Occipital lobe (tissue), 2 donors: ENCODE data around the gene RABL6. TPM values are rescaled to one million over a fixed set of nuclear protein-coding genes. Genes with fewer than 3 reads are reported as not detected.
"Not testable (repeated sequence)": the region's sequence is repeated elsewhere in the genome, so short reads cannot be mapped to it uniquely, and the experiment has no call there.

Experiments
- DNase-seq: peaks from one replicate; lab custom pipeline; 2025; lab: John Stamatoyannopoulos, UW
- total RNA-seq: library from RNA; depleted of rRNA; stranded (reverse); fragments of >200 nt; gene quantifications from one replicate; pipeline ENCODE4 v1.2.3, GENCODE V29; 2014

Gene RABL6
- total RNA-seq, 1 donor from 2014 or later, result 38.2 TPM

DNA sequence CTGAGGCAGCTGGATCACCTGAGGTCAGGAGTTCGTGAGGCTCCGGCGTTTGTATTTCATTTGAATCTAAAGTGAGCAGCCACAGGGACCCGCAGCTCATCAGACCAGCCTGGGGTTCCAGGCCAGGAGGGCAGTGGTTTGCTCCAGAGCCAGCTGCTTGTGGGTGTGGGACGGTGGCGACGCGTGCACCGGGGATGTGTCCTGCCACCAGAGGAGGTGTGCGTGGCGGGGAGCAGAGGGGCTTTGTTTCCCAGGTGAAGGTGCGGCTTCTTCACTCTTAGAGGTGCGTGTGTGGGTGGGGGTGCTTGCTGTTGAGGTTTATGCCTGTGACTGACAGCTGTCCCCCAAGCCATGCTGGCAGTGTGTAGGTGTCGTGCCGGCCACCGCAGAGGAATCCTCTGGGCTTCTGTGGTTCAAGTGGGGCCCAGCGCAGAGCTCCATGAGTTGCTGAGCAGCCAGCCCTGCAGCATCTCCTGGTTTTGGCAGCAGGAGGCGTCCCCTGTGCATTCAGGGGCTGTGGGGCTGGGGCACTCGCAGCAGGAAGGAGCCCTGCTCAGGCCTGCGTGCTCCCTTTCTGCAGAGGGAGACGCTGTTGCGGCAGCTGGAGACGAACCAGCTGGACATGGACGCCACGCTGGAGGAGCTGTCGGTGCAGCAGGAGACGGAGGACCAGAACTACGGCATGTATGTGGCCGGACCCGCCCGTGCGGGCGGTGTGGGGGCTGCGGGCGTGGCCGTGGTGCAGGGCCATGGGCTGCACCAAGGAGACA is 27.6 kb downstream of the RABL6 start:
- no peak for DNase-seq

DNA sequence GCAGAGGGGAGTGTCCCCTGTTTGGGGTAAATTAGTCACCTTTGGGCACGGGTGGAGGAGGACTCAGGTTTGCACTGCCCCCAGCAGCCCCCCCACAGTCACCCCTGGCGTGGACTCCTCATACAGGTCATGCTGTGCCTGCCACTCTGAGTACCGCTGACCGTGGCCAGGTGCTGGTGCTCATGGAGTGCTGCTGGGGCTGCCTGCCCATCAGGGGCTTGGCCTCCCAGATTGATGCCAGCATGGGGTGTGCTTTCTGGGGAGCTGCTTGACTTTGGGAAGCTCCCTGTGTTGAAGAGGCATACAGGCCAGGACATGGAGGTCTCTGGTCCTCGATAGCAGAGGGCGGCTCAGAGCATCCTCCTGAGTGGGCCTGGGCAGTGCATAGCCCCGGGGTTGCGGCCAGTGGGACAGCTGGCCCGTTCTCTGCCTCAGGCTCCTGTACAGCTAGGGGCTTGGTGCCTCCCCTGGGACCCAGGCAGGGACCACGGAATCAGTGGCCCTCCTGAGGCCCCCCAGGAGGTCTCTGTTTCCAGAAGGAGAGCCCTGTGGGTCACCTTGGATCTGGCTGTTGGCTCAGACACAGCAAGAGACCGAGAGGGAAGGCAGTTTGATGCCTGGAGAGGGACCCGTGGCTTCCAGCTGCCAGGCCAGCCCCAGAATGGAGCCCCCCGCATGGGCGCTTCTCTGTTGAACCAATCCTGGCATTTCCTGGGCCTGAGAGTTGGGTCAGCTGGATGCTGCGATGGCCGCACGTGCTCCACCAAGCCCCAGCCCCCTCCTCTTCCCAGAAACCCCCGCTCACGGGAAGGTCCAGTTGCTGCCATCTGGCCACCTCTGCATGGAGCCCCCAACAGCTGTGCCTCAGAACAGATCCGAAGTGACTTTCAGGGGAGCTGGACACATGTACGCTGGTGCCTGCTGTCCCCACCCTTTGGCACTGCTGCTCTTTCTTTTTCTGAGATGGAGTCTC is 28.5 kb downstream of the RABL6 start:
- DNase-seq, result no peak

DNA sequence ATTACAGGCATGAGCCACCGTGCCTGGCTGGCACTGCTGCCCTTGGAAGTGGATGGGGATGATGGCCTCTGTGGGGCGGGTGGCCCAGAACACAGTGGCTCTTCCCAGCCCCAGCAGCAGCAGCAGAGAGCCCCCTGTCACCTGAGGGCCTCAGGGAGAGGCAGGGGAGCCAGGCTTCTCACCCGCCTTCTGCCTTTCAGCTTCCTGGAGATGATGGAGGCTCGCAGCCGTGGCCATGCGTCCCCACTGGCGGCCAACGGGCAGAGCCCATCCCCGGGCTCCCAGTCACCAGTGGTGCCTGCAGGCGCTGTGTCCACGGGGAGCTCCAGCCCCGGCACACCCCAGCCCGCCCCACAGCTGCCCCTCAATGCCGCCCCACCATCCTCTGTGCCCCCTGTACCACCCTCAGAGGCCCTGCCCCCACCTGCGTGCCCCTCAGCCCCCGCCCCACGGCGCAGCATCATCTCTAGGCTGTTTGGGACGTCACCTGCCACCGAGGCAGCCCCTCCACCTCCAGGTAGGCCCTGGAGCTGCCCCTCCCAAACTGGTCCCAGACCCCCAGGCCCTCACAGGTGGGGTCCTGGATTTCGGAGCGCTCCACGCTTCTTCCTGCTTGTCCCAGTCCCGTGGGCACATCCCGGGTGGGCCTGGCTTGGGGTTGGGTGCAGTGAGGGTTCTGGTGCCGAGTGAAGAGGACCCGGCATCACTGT is 29.6 kb downstream of the RABL6 start:
- DNase-seq, result no peak

DNA sequence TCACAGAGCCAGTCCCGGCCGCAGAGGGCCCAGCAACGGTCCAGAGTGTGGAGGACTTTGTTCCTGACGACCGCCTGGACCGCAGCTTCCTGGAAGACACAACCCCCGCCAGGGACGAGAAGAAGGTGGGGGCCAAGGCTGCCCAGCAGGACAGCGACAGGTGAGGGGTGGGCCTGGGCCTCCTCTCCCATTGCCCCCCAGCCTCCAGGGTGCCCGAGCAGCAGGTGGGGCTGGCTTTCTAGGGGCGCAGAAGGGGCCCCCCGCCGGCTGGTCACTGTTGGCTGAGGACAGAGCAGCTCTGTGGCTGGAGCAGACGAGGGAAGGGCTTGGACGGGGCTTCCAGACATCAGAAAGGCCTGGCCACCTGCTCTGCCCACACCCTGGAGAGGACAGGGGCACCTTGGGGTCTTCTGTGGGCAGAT is 30.1 kb downstream of the RABL6 start:
- not testable (repeated sequence) for DNase-seq

DNA sequence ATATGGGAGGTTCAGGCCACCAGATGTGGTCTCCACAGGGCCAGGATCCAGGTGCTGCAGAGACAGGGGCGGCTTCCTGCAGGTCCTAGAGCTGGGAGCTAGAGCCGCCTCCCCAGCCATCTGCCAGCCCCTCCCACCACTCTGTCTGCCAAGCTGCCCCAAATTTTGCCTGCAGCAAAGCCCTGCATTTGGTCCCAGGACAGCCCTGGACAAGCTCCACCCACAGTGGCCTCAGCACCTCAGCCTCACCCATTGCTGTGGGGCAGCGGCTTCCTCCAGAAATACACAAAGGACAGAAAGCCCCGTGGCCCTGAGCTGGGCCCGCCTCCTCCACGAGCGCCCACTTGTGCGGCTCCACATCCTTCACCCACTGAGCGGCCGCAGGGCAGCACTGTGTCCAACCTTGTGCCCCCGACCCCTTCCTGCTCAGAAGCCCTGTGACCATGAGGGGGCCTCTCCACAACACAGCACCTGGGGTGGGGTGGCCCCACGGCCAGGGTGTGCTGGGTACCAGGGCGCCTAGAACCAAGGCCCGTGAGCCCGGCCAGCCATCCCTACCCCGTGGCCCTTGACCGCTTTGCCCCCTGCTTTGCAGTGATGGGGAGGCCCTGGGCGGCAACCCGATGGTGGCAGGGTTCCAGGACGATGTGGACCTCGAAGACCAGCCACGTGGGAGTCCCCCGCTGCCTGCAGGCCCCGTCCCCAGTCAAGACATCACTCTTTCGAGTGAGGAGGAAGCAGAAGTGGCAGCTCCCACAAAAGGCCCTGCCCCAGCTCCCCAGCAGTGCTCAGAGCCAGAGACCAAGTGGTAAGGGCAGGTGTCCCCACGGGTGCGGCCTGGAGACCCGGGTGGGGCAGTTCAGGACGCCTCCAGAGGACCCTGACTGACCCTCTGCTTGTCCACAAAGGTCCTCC is 30.8 kb downstream of the RABL6 start:
- DNase-seq, result no peak

DNA sequence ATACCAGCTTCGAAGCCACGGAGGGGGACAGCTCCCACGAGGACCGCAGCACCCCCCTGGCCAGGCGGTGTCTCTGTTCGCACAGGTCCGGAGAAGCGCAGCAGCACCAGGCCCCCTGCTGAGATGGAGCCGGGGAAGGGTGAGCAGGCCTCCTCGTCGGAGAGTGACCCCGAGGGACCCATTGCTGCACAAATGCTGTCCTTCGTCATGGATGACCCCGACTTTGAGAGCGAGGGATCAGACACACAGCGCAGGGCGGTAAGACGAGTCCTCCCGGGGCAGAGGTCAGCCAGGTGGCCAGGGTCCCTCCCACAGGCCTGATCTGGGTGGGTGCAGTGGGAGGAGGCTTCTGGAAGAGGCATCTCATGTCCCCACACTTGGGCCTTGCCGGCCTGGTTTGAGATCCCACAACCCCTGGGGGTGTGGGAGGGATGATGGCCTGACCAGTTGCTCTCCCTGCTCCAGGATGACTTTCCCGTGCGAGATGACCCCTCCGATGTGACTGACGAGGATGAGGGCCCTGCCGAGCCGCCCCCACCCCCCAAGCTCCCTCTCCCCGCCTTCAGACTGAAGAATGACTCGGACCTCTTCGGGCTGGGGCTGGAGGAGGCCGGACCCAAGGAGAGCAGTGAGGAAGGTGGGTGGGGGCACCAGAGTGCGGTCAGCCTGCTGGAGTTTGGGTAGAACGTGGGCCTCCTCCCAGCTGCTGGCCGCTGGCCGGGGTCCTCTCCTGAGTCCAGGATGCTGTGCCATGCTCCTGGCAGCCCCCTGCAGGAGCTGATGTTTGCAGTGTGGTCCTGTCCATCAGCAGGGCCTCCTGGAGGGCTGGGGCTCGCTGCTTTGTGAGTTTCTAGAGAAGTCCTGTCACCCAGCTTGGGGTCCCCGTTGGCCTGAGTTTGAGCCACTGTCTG is 31.7 kb downstream of the RABL6 start:
- no peak for DNase-seq

DNA sequence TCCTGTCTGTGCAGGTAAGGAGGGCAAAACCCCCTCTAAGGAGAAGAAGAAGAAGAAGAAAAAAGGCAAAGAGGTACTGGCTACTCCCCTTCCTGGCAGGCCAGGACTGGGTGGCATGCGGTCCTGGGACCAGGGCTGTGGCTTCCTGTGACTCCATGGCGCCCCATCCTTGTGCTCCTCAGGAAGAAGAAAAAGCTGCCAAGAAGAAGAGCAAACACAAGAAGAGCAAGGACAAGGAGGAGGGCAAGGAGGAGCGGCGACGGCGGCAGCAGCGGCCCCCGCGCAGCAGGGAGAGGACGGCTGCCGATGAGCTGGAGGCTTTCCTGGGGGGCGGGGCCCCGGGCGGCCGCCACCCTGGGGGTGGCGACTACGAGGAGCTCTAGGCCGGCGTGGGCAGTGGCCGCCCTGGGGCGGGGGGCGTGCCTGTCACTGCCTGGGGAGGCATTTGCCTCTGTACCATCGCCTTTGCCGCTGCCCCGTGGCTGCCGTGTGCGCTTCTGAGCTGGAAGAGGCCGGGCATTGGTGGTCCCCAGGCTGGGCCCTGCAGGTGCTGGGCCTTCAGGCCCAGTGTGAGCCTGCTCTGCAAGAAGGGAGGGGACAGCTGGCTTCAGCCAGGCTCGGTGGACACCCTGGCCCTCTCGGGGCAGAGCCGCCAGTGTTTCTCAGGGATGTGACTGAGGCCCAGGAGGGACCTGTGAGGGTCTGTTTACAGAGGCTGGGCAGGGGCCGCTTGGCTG is 32.6 kb downstream of the RABL6 start:
- DNase-seq, result no peak

DNA sequence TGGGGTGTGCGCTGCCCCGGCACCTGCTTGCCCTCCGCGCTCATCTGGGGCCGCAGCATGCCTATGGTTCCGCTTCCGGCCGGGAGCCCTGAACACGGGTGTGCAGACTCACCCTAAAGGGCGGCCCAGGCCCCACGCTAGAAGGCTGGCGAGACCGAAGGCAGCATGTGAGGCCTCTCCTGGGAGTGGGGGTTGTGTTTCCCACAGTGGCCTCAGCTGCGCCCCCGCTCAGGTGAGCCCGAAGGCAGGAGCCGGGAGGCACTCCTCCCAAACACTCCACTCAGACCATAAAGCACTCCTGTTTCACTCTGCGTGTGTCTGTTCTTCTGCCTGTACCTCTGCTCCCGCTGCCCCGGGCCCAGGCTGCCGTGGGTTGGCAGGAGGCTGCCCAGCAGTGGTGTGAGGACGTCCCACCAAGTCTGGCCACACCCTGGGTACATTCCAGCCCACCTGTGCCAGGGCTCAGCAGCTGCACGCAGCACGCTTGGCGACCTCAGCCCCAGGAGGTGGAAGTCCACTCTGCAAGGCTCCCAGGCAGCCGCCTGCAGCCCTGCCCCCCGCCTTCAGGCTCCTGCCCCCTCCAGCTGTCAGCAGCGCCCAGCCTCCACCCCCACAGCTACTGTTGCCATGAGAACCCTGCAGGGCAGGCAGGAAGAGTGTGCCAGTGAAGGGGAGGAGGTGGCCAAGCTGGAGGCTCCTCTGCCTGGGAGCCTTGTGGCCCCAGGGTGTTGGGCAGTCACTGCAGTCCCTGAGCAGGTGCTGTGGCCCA is 33.3 kb downstream of the RABL6 start:
- peak; percentile 81 for DNase-seq

DNA sequence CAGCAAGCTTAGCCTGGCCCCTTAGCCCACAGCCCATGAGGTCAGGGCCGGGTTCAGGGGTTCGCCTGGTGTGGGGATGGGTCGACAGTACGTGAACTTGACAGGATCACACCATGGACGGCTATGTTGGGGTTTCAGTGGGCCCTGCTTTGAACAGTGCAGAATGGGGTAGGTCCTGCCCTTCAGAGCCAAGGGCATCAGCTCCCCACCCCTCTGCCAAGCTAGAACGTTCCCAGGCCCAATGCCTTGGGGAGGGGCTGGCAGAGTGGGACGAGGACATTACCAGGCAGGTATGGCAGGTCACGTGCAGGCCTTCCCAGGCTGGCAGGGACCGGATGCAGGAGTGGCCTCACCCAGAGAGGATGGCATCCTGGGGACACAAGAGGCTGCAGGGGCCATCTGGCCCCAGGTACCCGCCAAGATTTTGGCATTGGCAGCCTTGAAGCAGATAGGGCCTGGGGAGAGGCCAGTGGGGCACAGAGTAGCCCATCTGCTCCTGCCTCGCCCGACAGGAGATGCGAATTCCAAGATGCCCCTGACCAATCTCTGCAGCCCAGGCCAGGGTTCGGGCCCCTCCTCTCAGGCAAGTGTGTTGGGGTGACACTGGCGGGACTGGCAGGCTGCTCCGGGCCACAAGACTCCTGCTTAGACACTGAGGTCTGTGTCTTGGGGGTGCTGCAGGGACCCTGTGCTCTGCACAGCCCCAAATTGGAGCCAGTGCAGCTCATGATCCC is 34.1 kb downstream of the RABL6 start:
- DNase-seq, result not testable (repeated sequence)

DNA sequence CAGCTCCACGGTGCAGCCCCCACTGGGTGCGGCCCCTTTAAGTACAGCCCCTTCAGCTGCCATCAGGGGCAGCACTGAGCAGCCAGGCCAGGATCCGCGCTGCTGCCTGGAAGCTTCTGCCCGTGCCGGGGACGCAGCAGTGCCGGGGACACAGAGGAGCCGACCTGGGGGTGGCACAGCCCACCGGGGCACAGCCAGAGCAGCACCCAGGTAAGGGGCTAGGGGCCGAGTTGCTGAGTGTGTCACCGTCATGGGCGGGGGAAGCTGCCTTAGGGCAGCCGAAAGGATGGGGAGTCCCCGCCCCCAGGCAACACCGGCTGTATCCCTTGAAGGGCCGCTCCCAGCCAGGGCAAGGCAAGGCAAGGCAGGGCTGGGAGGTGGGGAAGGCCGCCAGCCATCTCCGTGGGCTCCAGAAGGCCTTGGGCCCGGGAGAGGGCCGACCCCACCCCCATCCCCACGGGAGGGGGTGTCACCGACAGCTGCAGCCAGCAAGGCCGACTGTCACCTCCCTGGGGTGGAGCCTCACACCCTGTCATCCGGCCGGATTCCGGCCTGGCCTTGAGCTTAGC is 34.7 kb downstream of the RABL6 start, which contains the start of gene AJM1:
Gene AJM1 (plus strand): TSS at position 99 of the 569 bp plus-strand sequence. CDS start 1,937 bp downstream, outside the sequence.
- peak; percentile 68 for DNase-seq

DNA sequence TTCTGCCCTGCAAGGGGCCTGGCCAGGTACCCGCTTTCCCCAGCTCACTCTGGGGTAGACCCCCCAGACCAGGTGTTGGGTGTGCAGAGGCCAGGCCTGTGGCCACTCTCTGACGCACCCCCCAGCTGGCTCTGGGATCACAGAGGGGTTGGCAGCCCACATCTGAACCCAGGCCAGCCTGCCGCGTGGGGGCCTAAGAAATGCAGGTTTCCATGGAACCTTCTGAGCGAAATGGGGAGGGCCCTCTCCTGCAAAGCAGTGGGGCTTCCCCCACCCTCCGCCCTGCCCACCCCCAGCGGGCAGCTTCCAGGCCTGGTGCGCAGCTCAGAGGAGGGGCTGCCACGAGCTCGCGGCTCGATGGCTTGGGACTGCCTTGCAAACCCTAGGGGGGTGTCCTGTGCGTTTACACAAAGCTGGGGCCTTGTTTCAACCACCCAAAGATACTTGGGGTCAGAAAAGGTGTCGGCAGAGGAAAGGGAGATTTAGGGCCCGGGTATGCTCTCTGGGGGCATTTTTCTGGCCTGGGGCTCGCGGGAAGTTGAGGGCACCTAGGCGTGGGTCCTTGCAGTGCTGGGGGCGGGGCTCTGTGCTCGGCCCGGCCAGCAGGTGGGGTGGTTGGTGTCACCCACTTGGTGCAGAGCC is 35.5 kb downstream of the RABL6 start:
- not testable (repeated sequence) for DNase-seq

DNA sequence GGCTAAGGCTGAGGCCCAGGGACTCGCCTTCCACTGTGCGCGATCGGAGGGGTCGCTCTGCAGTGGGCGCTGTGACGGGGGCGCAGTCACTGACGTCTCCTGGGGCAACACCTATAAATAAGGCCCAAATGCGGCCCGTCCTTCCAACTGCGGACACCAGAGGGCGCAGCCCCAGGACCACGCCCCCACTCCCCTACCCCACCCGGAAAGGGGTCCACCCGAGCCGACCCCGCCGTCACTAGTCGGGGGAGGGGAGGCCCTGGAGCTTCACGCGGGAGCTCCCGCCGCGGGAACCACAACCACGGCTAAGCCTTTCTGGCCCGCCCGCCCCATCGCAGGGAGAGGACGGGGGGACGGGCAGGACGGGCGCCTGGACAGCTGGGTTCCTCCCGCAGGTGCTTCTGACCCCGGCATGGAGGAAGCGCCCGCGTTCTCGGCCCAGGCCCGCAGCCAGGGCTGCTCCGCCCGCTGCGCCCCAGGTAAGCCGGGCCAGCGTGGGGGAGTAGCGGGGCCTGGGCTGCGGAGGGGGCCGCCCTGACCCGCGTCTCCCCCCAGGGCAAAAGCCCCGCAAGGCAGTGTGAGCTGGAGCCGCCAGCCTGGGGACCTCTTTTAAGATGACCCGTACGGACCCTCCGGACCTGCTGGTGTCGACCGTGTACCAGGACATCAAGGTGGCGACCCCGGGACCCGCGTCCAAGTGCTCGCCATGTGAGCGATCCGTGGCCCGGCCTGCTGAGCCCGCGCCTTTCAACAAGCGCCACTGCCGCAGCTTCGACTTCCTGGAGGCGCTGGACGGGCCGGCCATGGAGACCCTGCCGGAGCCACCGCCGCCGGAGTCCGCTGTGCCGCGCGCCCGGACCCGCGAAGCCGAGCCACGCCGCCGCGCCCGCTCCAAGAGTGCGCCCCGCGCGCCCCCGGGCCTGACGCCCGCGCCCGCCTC is 36.3 kb downstream of the RABL6 start:
- not testable (repeated sequence) for DNase-seq

DNA sequence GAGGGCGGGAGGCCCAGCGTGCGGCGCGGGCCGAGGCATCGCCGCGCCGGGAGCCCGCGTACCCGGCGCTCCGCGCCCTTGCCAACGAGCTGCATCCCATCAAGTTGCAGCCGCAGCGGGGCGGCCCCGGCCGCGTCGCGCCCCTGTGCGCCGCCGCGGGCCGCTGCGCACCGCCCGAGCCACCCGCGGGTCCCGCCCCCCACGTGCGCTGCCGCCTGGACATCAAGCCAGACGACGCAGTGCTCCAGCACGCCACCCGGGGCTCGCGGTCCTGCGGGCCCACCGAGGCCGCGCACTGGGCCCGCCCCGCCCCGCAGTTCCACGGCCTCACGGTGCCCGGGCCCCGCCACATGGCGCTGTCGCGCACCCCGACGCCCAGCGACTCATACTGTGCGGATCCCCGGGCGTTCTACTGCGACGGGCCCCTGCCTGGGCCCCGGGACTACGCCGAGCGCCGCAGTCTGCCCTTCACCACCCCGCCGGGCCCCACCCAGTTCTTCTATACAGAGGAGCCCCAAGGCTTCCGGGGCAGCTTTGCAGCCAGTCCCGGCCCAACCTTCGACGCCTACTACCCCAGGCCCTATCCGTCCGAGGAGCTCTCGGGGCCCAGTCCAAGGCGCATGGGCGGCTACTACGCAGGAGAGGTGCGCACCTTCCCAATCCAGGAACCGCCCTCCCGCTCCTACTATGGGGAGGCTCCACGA is 37.2 kb downstream of the RABL6 start:
- DNase-seq, result no peak

DNA sequence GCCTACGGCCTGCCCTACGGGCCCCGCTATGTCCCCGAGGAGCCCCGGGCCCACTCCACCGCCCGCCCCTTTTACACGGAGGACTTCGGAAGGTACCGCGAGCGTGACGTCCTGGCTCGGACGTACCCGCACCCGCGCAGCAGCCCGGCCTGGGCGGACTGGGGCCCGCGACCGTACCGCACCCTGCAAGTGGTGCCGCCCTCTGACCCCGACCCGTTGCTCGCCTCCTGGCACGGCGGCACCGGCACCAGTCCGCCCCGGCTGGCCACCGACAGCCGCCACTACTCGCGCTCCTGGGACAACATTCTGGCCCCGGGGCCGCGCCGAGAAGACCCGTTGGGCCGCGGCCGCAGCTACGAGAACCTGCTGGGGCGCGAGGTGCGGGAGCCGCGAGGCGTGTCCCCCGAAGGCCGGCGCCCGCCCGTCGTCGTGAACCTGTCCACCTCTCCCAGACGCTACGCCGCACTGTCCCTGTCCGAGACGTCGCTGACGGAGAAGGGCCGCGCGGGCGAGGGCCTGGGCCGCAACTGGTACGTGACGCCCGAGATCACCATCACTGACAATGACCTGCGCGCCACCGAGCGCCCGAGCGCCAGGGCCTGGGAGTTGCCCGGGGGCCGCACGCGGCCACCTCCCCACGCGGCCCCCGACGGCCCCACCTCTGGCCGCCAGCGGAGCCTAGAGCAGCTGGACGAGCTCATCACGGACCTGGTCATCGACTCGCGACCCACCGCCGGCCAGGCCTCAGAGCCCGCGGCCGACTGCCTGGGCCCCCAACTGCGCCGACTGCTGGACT is 37.9 kb downstream of the RABL6 start:
- no peak for DNase-seq
